DND-41 (cell line): ENCODE measurements around the gene PRMT3.

Experiments
- CTCF ChIP-seq: IDR thresholded peaks from 2 replicates; pipeline ENCODE4 v1.5.1; 2012; ENCODE audit warnings: borderline replicate concordance, low read length, moderate library complexity, mild to moderate bottlenecking; ENCODE audit not compliant: poor library complexity, severe bottlenecking; ENCODE audit errors: extremely low read depth
- EZH2 ChIP-seq: IDR thresholded peaks from 3 replicates; pipeline ENCODE4 v1.6.1; 2012; ENCODE audit warnings: borderline replicate concordance, low read depth, mild to moderate bottlenecking, moderate library complexity, low read length, inconsistent platforms; ENCODE audit not compliant: severe bottlenecking

- TF ChIP-seq CTCF (no peak), EZH2 (no peak)
Measured at GRCh38 chr11:20529757-20530156, 142.2 kb downstream of the PRMT3 start.
